ENCODE results near the gene DLGAP3.

Gene DLGAP3

GRCh38 chr1:34976384-34977209 is 47.1 kb upstream of the DLGAP3 start:
- no CpG with 5 or more reads among the region's 72 CpGs for WGBS (ENCODE audit: extremely low coverage, insufficient coverage, insufficient read length)
- H3K23ac ChIP-seq (ENCODE audit: low read length): no peak overlapping the region

GRCh38 chr1:34975771-34976170 is 46.3 kb upstream of the DLGAP3 start:
- H2BK120ac ChIP-seq (ENCODE audit: insufficient read depth, low read length, poor library complexity): no peak overlapping the region
- no peaks in the 10 kb centered on the region for H3K79me1 ChIP-seq (ENCODE audit: low read length)
- no peak overlapping the region for H3K4me2 ChIP-seq (ENCODE audit: low read length)
- H3K18ac ChIP-seq (ENCODE audit: low read length): no peak overlapping the region
- no peaks in the 10 kb centered on the region for H3K36me3 ChIP-seq (ENCODE audit: control insufficient read depth in 1 of 2, insufficient read depth in 2 of 2, low read length in 2 of 2)
- no peak overlapping the region for H3K27ac ChIP-seq (ENCODE audit: low read depth, low read length)
- peaks cover 0 to 4% of the 10 kb centered on the region in 2 experiments for H3K4me1 ChIP-seq (ENCODE audit: control insufficient read depth in 1 of 2, insufficient read depth in 2 of 2, low read length in 2 of 2)
- no peaks in the 10 kb centered on the region for H3K9me3 ChIP-seq (ENCODE audit: insufficient read depth, low read depth, low read length)
- H3K9ac ChIP-seq (ENCODE audit: low read length): no peak overlapping the region
- no peak overlapping the region for H4K12ac ChIP-seq (ENCODE audit: low read depth, low read length)
- no peak overlapping the region for H2AK5ac ChIP-seq (ENCODE audit: low read length)
- H4K91ac ChIP-seq (ENCODE audit: low read depth, low read length): no peak overlapping the region
- no peak overlapping the region for H3K14ac ChIP-seq (ENCODE audit: low read length)
- H3K4ac ChIP-seq (ENCODE audit: low read depth, low read length): no peak overlapping the region
- no peak for DNase-seq
- H3K23ac ChIP-seq (ENCODE audit: low read length): no peak overlapping the region
- H2BK5ac ChIP-seq (ENCODE audit: low read depth, low read length, poor library complexity): no peak overlapping the region
- H2BK12ac ChIP-seq (ENCODE audit: low read length): no peak overlapping the region
- no peak overlapping the region for H3K4me3 ChIP-seq (ENCODE audit: low read depth, low read length)
- no peak overlapping the region for H4K8ac ChIP-seq (ENCODE audit: low read depth, low read length)
- no peak overlapping the region for H2AFZ ChIP-seq (ENCODE audit: insufficient read depth, low read length, poor library complexity)
- WGBS (ENCODE audit: extremely low coverage, insufficient coverage, insufficient read length): no CpG with 5 or more reads among the region's 6 CpGs
- no peaks in the 10 kb centered on the region for H3K79me2 ChIP-seq (ENCODE audit: control insufficient read depth, insufficient read depth, low read length, poor library complexity)
- no peaks in the 10 kb centered on the region for H3K27me3 ChIP-seq (ENCODE audit: insufficient read depth, low read length)

More at GRCh38 chr1:34976384-34977209, 47.1 kb upstream of the DLGAP3 start:
- H3K9ac ChIP-seq (ENCODE audit: low read length): no peak overlapping the region
- H2BK5ac ChIP-seq (ENCODE audit: low read depth, low read length, poor library complexity): no peak overlapping the region
- H2BK120ac ChIP-seq (ENCODE audit: insufficient read depth, low read length, poor library complexity): no peak overlapping the region
- no peak overlapping the region for H2BK12ac ChIP-seq (ENCODE audit: low read length)
- no peak overlapping the region for H2AK5ac ChIP-seq (ENCODE audit: low read length)
- no peak overlapping the region for H3K4ac ChIP-seq (ENCODE audit: low read depth, low read length)
- no peak overlapping the region for H3K4me3 ChIP-seq (ENCODE audit: low read depth, low read length)
- H3K27ac ChIP-seq (ENCODE audit: low read depth, low read length): no peak overlapping the region
- no peak overlapping the region for H4K91ac ChIP-seq (ENCODE audit: low read depth, low read length)
- H3K9me3 ChIP-seq (ENCODE audit: insufficient read depth, low read depth, low read length): no peaks in the 10 kb centered on the region
- no peaks in the 10 kb centered on the region for H3K79me1 ChIP-seq (ENCODE audit: low read length)
- no peak overlapping the region for H3K4me2 ChIP-seq (ENCODE audit: low read length)
- no peaks in the 10 kb centered on the region for H3K27me3 ChIP-seq (ENCODE audit: insufficient read depth, low read length)
- no peaks in the 10 kb centered on the region for H3K36me3 ChIP-seq (ENCODE audit: control insufficient read depth in 1 of 2, insufficient read depth in 2 of 2, low read length in 2 of 2)
- H3K14ac ChIP-seq (ENCODE audit: low read length): no peak overlapping the region
- H4K12ac ChIP-seq (ENCODE audit: low read depth, low read length): no peak overlapping the region
- H3K4me1 ChIP-seq (ENCODE audit: control insufficient read depth in 1 of 2, insufficient read depth in 2 of 2, low read length in 2 of 2): peaks cover 0 to 4% of the 10 kb centered on the region in 2 experiments
- H2AFZ ChIP-seq (ENCODE audit: insufficient read depth, low read length, poor library complexity): no peak overlapping the region
- H3K79me2 ChIP-seq (ENCODE audit: control insufficient read depth, insufficient read depth, low read length, poor library complexity): no peaks in the 10 kb centered on the region
- H4K8ac ChIP-seq (ENCODE audit: low read depth, low read length): no peak overlapping the region
- H3K18ac ChIP-seq (ENCODE audit: low read length): no peak overlapping the region
- DNase-seq: no peak

DNA sequence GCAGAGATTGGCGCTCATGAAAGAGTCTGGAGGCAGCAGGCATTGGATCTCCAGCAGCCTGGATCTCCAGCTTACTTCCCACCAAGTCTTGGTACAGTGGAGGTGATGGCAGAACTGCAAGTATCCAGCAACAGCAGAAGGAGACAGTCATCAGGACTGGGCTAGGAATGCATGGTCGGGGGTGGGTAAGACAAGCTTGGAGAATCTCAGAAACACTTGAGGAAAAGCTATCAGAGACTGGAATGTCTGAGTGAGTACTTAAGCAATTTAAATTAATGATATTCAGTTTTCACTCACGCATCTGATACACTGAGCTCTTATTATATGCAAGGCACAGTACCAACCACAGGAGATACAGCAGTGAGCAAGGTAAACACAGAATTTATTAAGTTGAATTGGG is 45.9 kb upstream of the DLGAP3 start:
- no peaks in the 10 kb centered on the region for H3K79me2 ChIP-seq (ENCODE audit: control insufficient read depth, insufficient read depth, low read length, poor library complexity)
- no peak for DNase-seq
- no peak overlapping the region for H2BK12ac ChIP-seq (ENCODE audit: low read length)
- no peaks in the 10 kb centered on the region for H3K9me3 ChIP-seq (ENCODE audit: insufficient read depth, low read depth, low read length)
- no peak overlapping the region for H3K4me2 ChIP-seq (ENCODE audit: low read length)
- H3K36me3 ChIP-seq (ENCODE audit: control insufficient read depth in 1 of 2, insufficient read depth in 2 of 2, low read length in 2 of 2): no peaks in the 10 kb centered on the region
- H2BK5ac ChIP-seq (ENCODE audit: low read depth, low read length, poor library complexity): no peak overlapping the region
- H2BK120ac ChIP-seq (ENCODE audit: insufficient read depth, low read length, poor library complexity): no peak overlapping the region
- H3K4me1 ChIP-seq (ENCODE audit: control insufficient read depth in 1 of 2, insufficient read depth in 2 of 2, low read length in 2 of 2): peaks cover 0 to 4% of the 10 kb centered on the region in 2 experiments
- H3K4ac ChIP-seq (ENCODE audit: low read depth, low read length): no peak overlapping the region
- H3K9ac ChIP-seq (ENCODE audit: low read length): no peak overlapping the region
- H3K23ac ChIP-seq (ENCODE audit: low read length): no peak overlapping the region
- H2AFZ ChIP-seq (ENCODE audit: insufficient read depth, low read length, poor library complexity): no peak overlapping the region
- H3K18ac ChIP-seq (ENCODE audit: low read length): no peak overlapping the region
- no peak overlapping the region for H4K8ac ChIP-seq (ENCODE audit: low read depth, low read length)
- no peak overlapping the region for H4K12ac ChIP-seq (ENCODE audit: low read depth, low read length)
- no peak overlapping the region for H2AK5ac ChIP-seq (ENCODE audit: low read length)
- no peak overlapping the region for H3K4me3 ChIP-seq (ENCODE audit: low read depth, low read length)
- no CpG with 5 or more reads among the region's 3 CpGs for WGBS (ENCODE audit: extremely low coverage, insufficient coverage, insufficient read length)
- H3K14ac ChIP-seq (ENCODE audit: low read length): no peak overlapping the region
- H3K27me3 ChIP-seq (ENCODE audit: insufficient read depth, low read length): no peaks in the 10 kb centered on the region
- no peaks in the 10 kb centered on the region for H3K79me1 ChIP-seq (ENCODE audit: low read length)
- H3K27ac ChIP-seq (ENCODE audit: low read depth, low read length): no peak overlapping the region
- no peak overlapping the region for H4K91ac ChIP-seq (ENCODE audit: low read depth, low read length)

GRCh38 chr1:34974626-34975025 is 45.2 kb upstream of the DLGAP3 start:
- no peak overlapping the region for H2AFZ ChIP-seq (ENCODE audit: insufficient read depth, low read length, poor library complexity)
- no peak overlapping the region for H4K91ac ChIP-seq (ENCODE audit: low read depth, low read length)
- DNase-seq: no peak
- no peak overlapping the region for H3K4me3 ChIP-seq (ENCODE audit: low read depth, low read length)
- no peak overlapping the region for H2BK5ac ChIP-seq (ENCODE audit: low read depth, low read length, poor library complexity)
- no peak overlapping the region for H3K18ac ChIP-seq (ENCODE audit: low read length)
- no peak overlapping the region for H2BK12ac ChIP-seq (ENCODE audit: low read length)
- no peaks in the 10 kb centered on the region for H3K79me1 ChIP-seq (ENCODE audit: low read length)
- WGBS (ENCODE audit: extremely low coverage, insufficient coverage, insufficient read length): no CpG with 5 or more reads among the region's 8 CpGs
- H3K36me3 ChIP-seq (ENCODE audit: control insufficient read depth in 1 of 2, insufficient read depth in 2 of 2, low read length in 2 of 2): no peaks in the 10 kb centered on the region
- no peaks in the 10 kb centered on the region for H3K79me2 ChIP-seq (ENCODE audit: control insufficient read depth, insufficient read depth, low read length, poor library complexity)
- no peak overlapping the region for H3K27ac ChIP-seq (ENCODE audit: low read depth, low read length)
- H3K27me3 ChIP-seq (ENCODE audit: insufficient read depth, low read length): no peaks in the 10 kb centered on the region
- no peak overlapping the region for H4K12ac ChIP-seq (ENCODE audit: low read depth, low read length)
- no peak overlapping the region for H4K8ac ChIP-seq (ENCODE audit: low read depth, low read length)
- H3K4ac ChIP-seq (ENCODE audit: low read depth, low read length): no peak overlapping the region
- no peak overlapping the region for H3K4me2 ChIP-seq (ENCODE audit: low read length)
- H2BK120ac ChIP-seq (ENCODE audit: insufficient read depth, low read length, poor library complexity): no peak overlapping the region
- no peak overlapping the region for H3K14ac ChIP-seq (ENCODE audit: low read length)
- no peak overlapping the region for H2AK5ac ChIP-seq (ENCODE audit: low read length)
- H3K9me3 ChIP-seq (ENCODE audit: insufficient read depth, low read depth, low read length): no peaks in the 10 kb centered on the region
- peaks cover 0 to 4% of the 10 kb centered on the region in 2 experiments for H3K4me1 ChIP-seq (ENCODE audit: control insufficient read depth in 1 of 2, insufficient read depth in 2 of 2, low read length in 2 of 2)
- H3K9ac ChIP-seq (ENCODE audit: low read length): no peak overlapping the region
- no peak overlapping the region for H3K23ac ChIP-seq (ENCODE audit: low read length)

Measured in trophoblast cell (in vitro differentiated cells and primary cell).